Measurements from ENCODE around the gene CBX6. TPM values are rescaled to one million over a fixed set of nuclear protein-coding genes. Genes with fewer than 3 reads are reported as not detected.

The CBX6 gene
- total RNA-seq, 1 experiment from 2014 or later = 136 TPM

DNA sequence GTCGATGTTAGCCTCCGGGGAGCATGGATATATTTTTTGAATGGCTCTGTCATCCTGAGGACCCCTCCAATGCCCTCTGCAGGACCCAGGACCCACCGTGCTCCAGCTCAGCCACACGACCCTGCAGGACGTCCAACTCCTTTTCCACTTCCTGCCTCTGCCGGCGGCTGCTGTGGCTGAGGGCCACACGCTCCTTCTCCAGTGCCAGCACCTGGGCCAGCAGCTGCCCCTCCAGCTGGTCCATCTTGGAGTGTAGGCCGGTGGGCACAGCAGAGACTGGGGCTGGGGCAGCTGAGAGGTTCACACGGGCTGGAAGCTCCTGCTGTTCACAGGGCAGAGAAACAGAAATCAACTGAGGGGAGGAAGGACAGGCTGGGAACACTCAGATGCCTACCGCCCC, 43.8 kb downstream of the CBX6 start:
- Histone ChIP-seq H3K27me3 (ENCODE audit: insufficient read depth, low read depth) (no peaks in the 10 kb centered on the region), H3K36me3 (ENCODE audit: low read depth) (no peaks in the 10 kb centered on the region), H3K9me2 (ENCODE audit: insufficient read depth) (no peaks in the 10 kb centered on the region), H3K79me2 (ENCODE audit: low read depth) (no peaks in the 10 kb centered on the region), H4K20me1 (ENCODE audit: insufficient read depth) (no peaks in the 10 kb centered on the region; the same call in 1 of the 2 replicates), H3K9me3 (ENCODE audit: insufficient read depth, low read depth) (no peaks in the 10 kb centered on the region), H3K4me3 (no peak overlapping the region), H3K4me2 (no peak overlapping the region), H3K27ac (no peak overlapping the region), H3K4me1 (replicated peaks; ENCODE audit: insufficient read depth) (peaks cover 32% of the 10 kb centered on the region), H3F3A (ENCODE audit: insufficient read depth, low read depth) (peaks cover 10% of the 10 kb centered on the region; the same call in 1 of the 2 replicates), H2AFZ (no peak overlapping the region)
- TF ChIP-seq CTCF (conservative IDR thresholded peaks at IDR 0.05) = no peak
- TF ChIP-seq EZH2 (IDR thresholded peaks at IDR 0.05; ENCODE audit: low read depth) = no peak
- DNase-seq = no peak
- intact Hi-C loops (cut with micrococcal nuclease; ENCODE audit: unreplicated experiment) = no loop called here
- BruUV-seq (replicated peaks) = no TSS peak
- POLR2A ChIA-PET (ENCODE audit: unreplicated experiment) = no interaction called here
- CTCF ChIA-PET = no interaction called here

DNA sequence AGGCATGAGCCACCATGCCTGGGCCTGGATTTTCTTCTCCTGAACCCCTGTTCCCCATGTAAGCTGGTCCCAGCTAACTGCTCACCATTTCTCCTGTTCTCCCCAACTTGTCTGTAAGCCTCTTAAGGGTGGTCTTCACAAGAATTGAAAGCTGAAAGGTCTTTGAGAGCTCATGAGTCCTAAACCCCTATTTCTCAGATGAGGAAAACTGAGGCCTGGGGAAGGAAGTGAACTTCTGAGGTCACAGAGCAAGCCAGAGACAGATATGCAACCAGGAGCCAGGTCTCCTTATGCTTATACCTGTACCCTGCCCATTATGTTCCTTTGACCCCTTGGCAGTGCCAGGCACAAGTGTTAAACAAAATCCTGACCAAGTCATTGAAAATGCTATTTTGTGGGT, 44.5 kb downstream of the CBX6 start:
- Histone ChIP-seq H3K36me3 (ENCODE audit: low read depth) (no peaks in the 10 kb centered on the region), H3K79me2 (ENCODE audit: low read depth) (no peaks in the 10 kb centered on the region), H3F3A (ENCODE audit: insufficient read depth, low read depth) (peaks cover 10% of the 10 kb centered on the region; the same call in 1 of the 2 replicates), H3K27me3 (ENCODE audit: insufficient read depth, low read depth) (no peaks in the 10 kb centered on the region), H3K9me3 (ENCODE audit: insufficient read depth, low read depth) (no peaks in the 10 kb centered on the region), H3K4me1 (replicated peaks; ENCODE audit: insufficient read depth) (peaks cover 32% of the 10 kb centered on the region), H3K9me2 (ENCODE audit: insufficient read depth) (no peaks in the 10 kb centered on the region), H3K4me2 (no peak overlapping the region), H3K27ac (no peak overlapping the region), H4K20me1 (ENCODE audit: insufficient read depth) (no peaks in the 10 kb centered on the region; the same call in 1 of the 2 replicates), H3K4me3 (no peak overlapping the region), H2AFZ (no peak overlapping the region)
- ChIA-PET CTCF (no interaction called here), POLR2A (ENCODE audit: unreplicated experiment) (no interaction called here)
- BruUV-seq (replicated peaks) = no TSS peak
- no peak for DNase-seq
- intact Hi-C loops (cut with micrococcal nuclease; ENCODE audit: unreplicated experiment) = no loop called here
- TF ChIP-seq EZH2 (IDR thresholded peaks at IDR 0.05; ENCODE audit: low read depth) (no peak), CTCF (conservative IDR thresholded peaks at IDR 0.05) (no peak)

- no peak overlapping the region for H3K4me2 ChIP-seq
- H3K9me3 ChIP-seq (ENCODE audit: insufficient read depth, low read depth) = no peaks in the 10 kb centered on the region
- intact Hi-C loops (cut with micrococcal nuclease; ENCODE audit: unreplicated experiment) = no loop called here
- no peaks in the 10 kb centered on the region for H3K36me3 ChIP-seq (ENCODE audit: low read depth)
- no peaks in the 10 kb centered on the region; the same call in 1 of the 2 replicates for H4K20me1 ChIP-seq (ENCODE audit: insufficient read depth)
- TF ChIP-seq EZH2 (IDR thresholded peaks at IDR 0.05; ENCODE audit: low read depth) (no peak), CTCF (conservative IDR thresholded peaks at IDR 0.05) (no peak)
- no peaks in the 10 kb centered on the region for H3K9me2 ChIP-seq (ENCODE audit: insufficient read depth)
- H3K4me1 ChIP-seq (replicated peaks; ENCODE audit: insufficient read depth) = peaks cover 28% of the 10 kb centered on the region
- H2AFZ ChIP-seq = no peak overlapping the region
- H3K27me3 ChIP-seq (ENCODE audit: insufficient read depth, low read depth) = no peaks in the 10 kb centered on the region
- no TSS peak for BruUV-seq (replicated peaks)
- no peak for DNase-seq
- no peaks in the 10 kb centered on the region for H3K79me2 ChIP-seq (ENCODE audit: low read depth)
- H3K27ac ChIP-seq = no peak overlapping the region
- peaks cover 9% of the 10 kb centered on the region; the same call in 1 of the 2 replicates for H3F3A ChIP-seq (ENCODE audit: insufficient read depth, low read depth)
- H3K4me3 ChIP-seq = no peak overlapping the region
- ChIA-PET CTCF (interaction anchor here (0.6 kb wide), 1 partner anchor 25 kb away, joined by 4 read pairs; no protein-coding TSS in a partner anchor), POLR2A (ENCODE audit: unreplicated experiment) (no interaction called here)
These were observed 45.2 kb downstream of the CBX6 start for GRCh38 chr22:38826801-38827200.
